ENCODE data around the gene ABCA6. TPM values are rescaled to one million over a fixed set of nuclear protein-coding genes. Genes with fewer than 3 reads are reported as not detected.

Gene ABCA6
- total and polyA plus RNA-seq, 9 of the 15 experiments (the other 6 are each of a cell fraction or from before 2014, with no cell fraction given) = 0.06 to 0.73 (median 0.15) TPM

DNA sequence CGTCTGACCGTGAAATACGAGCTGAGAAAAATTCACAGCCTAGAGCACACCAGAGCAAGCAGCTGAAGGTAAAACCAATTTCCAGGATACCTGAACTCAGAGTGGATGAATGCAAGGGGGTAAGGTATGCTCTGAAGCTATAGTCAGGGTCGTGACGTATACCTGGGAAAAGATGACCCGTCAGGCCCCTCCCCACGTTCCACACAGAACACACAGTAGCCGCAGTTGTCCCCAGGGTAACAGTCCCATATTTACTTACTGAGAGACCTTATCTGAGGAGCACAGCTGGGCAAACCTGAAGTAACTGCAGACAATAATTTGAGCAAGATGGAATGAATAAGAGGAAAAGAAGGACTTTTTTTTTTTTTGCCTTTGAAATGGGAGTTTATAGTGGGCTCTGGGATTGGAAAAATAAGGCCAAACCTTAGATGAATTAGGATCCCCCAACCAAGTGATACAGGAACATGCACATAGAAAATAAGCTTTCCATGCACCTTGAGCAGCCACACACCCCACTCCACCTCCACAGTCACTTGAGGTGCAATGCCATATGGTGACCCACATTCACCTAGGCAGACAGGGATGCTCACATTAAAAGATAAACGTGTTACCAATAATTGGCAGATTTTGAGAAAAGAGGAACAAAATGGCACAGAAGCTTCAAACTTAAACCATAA lies 38.0 kb downstream of the ABCA6 start (continued):
- no peak for TF ChIP-seq NR0B1 (IDR thresholded peaks at IDR 0.05; ENCODE audit: partially characterized antibody)
- TF ChIP-seq ZNF174 (CRISPR knock-in tag; IDR thresholded peaks at IDR 0.05) = no peak
- TF ChIP-seq ZKSCAN3 (CRISPR knock-in tag; IDR thresholded peaks at IDR 0.05) = no peak
- TF ChIP-seq, protein P1, sequence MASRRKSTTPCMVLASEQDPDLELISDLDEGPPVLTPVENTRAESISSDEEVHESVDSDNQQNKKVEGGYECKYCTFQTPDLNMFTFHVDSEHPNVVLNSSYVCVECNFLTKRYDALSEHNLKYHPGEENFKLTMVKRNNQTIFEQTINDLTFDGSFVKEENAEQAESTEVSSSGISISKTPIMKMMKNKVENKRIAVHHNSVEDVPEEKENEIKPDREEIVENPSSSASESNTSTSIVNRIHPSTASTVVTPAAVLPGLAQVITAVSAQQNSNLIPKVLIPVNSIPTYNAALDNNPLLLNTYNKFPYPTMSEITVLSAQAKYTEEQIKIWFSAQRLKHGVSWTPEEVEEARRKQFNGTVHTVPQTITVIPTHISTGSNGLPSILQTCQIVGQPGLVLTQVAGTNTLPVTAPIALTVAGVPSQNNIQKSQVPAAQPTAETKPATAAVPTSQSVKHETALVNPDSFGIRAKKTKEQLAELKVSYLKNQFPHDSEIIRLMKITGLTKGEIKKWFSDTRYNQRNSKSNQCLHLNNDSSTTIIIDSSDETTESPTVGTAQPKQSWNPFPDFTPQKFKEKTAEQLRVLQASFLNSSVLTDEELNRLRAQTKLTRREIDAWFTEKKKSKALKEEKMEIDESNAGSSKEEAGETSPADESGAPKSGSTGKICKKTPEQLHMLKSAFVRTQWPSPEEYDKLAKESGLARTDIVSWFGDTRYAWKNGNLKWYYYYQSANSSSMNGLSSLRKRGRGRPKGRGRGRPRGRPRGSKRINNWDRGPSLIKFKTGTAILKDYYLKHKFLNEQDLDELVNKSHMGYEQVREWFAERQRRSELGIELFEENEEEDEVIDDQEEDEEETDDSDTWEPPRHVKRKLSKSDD (conservative IDR thresholded peaks at IDR 0.05; ENCODE audit: low read length) = no peak
- TF ChIP-seq, protein P2, sequence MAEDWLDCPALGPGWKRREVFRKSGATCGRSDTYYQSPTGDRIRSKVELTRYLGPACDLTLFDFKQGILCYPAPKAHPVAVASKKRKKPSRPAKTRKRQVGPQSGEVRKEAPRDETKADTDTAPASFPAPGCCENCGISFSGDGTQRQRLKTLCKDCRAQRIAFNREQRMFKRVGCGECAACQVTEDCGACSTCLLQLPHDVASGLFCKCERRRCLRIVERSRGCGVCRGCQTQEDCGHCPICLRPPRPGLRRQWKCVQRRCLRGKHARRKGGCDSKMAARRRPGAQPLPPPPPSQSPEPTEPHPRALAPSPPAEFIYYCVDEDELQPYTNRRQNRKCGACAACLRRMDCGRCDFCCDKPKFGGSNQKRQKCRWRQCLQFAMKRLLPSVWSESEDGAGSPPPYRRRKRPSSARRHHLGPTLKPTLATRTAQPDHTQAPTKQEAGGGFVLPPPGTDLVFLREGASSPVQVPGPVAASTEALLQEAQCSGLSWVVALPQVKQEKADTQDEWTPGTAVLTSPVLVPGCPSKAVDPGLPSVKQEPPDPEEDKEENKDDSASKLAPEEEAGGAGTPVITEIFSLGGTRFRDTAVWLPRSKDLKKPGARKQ (CRISPR knock-in tag; IDR thresholded peaks at IDR 0.05) = no peak
- TF ChIP-seq COPS2 (conservative IDR thresholded peaks at IDR 0.05) = no peak
- peak; percentile 55 for TF ChIP-seq MEIS2 (IDR thresholded peaks at IDR 0.05; ENCODE audit: partially characterized antibody)
- TF ChIP-seq, protein P3, sequence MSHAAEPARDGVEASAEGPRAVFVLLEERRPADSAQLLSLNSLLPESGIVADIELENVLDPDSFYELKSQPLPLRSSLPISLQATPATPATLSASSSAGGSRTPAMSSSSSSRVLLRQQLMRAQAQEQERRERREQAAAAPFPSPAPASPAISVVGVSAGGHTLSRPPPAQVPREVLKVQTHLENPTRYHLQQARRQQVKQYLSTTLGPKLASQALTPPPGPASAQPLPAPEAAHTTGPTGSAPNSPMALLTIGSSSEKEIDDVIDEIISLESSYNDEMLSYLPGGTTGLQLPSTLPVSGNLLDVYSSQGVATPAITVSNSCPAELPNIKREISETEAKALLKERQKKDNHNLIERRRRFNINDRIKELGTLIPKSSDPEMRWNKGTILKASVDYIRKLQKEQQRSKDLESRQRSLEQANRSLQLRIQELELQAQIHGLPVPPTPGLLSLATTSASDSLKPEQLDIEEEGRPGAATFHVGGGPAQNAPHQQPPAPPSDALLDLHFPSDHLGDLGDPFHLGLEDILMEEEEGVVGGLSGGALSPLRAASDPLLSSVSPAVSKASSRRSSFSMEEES (CRISPR knock-in tag; IDR thresholded peaks at IDR 0.05) = no peak
- no peak for TF ChIP-seq SRF (CRISPR knock-in tag; IDR thresholded peaks at IDR 0.05)
- TF ChIP-seq NCOR1 (IDR thresholded peaks at IDR 0.05) = peak; percentile 82
- TF ChIP-seq MCM7 (IDR thresholded peaks at IDR 0.05) = no peak
- TF ChIP-seq ZBTB12 (CRISPR knock-in tag; IDR thresholded peaks at IDR 0.05) = 0 out of 2 replicates have a peak, but pooled peaks have one; percentile 47
- no peak for TF ChIP-seq HNRNPLL (IDR thresholded peaks at IDR 0.05; ENCODE audit: low read depth, low read length, poor library complexity, severe bottlenecking)
- no peak for TF ChIP-seq ZNF354B (CRISPR knock-in tag; IDR thresholded peaks at IDR 0.05)
- TF ChIP-seq ZNF444 (CRISPR knock-in tag; IDR thresholded peaks at IDR 0.05) = no peak
- TF ChIP-seq ZNF764 (CRISPR knock-in tag; IDR thresholded peaks at IDR 0.05; ENCODE audit: low read depth) = no peak
- no peak for TF ChIP-seq ZBED1 (IDR thresholded peaks at IDR 0.05)
- TF ChIP-seq ESRRA (IDR thresholded peaks at IDR 0.05; ENCODE audit: borderline replicate concordance, low read depth) = peak; percentile 22; the same call in 1 of the 2 replicates
- no peak for TF ChIP-seq NRF1 (conservative IDR thresholded peaks at IDR 0.05 in 1 of 2, IDR thresholded peaks at IDR 0.05 in 1 of 2)
- no peak for TF ChIP-seq BRF1 (IDR thresholded peaks at IDR 0.05; ENCODE audit: borderline replicate concordance, extremely low read depth, insufficient read length)

Data from K562 (cell line).